HUES64 (cell line): ENCODE data around the gene FRMD8.
A peak's percentile ranks its signal among the peaks of the same experiment; 100 is the strongest.
"Not testable (repeated sequence)": the region's sequence is repeated elsewhere in the genome, so short reads cannot be mapped to it uniquely, and the experiment has no call there.

Experiments
- H3K27ac ChIP-seq: 2 replicates; pipeline ENCODE4 v1.7.0; 2013; ENCODE audit warnings: low read depth, low read length, inconsistent platforms
- H3K27me3 ChIP-seq: 2 replicates; pipeline ENCODE4 v1.6.1; 2013; ENCODE audit warnings: mild to moderate bottlenecking, low read length; ENCODE audit not compliant: insufficient read depth
- H3K36me3 ChIP-seq: 2 replicates; pipeline ENCODE4 v1.6.1; 2013; ENCODE audit warnings: mild to moderate bottlenecking, low read length; ENCODE audit not compliant: insufficient read depth
- H3K4me1 ChIP-seq: 2 replicates; pipeline ENCODE4 v1.6.1; 2013; ENCODE audit warnings: mild to moderate bottlenecking, low read length, moderate library complexity; ENCODE audit not compliant: insufficient read depth
- H3K4me3 ChIP-seq: 2 replicates; pipeline ENCODE4 v1.5.1; 2013; ENCODE audit warnings: mild to moderate bottlenecking, low read length, moderate library complexity
- H3K9ac ChIP-seq: 2 replicates; pipeline ENCODE4 v1.6.1; 2013; ENCODE audit warnings: mild to moderate bottlenecking, low read depth, low read length
- H3K9me3 ChIP-seq: 2 replicates; pipeline ENCODE4 v1.6.1; 2013; ENCODE audit warnings: low read depth, low read length; ENCODE audit not compliant: insufficient read depth
- WGBS: fragments of 150-250, 120-280 bp; methylation state at CpG from one replicate; pipeline ENCODE4 v1.1.7; 2013; ENCODE audit warnings: missing lambda C conversion rate; 5-methylcytosine and 5-hydroxymethylcytosine counted together

The FRMD8 gene

GRCh38 chr11:65404210-65404609 lies 17.8 kb downstream of the FRMD8 start:
- peaks cover 25% of the 10 kb centered on the region for H3K36me3 ChIP-seq
- no peak overlapping the region for H3K4me3 ChIP-seq
- H3K9ac ChIP-seq: no peak overlapping the region
- H3K4me1 ChIP-seq: 0 out of 2 replicates have a peak, but pooled peaks cover 4% of the 10 kb centered on the region
- no peaks in the 10 kb centered on the region for H3K27me3 ChIP-seq
- no peaks in the 10 kb centered on the region for H3K9me3 ChIP-seq
- WGBS: 93% methylated on average over 13 of the region's 13 CpGs
- H3K27ac ChIP-seq: no peak overlapping the region

- Histone ChIP-seq H3K9me3 (no peaks in the 10 kb centered on the region), H3K4me3 (no peak overlapping the region), H3K9ac (no peak overlapping the region), H3K27me3 (no peaks in the 10 kb centered on the region), H3K36me3 (peaks cover 25% of the 10 kb centered on the region), H3K27ac (no peak overlapping the region), H3K4me1 (0 out of 2 replicates have a peak, but pooled peaks cover 4% of the 10 kb centered on the region)
- 96% methylated on average over 24 of the region's 24 CpGs for WGBS
These were observed 18.4 kb downstream of the FRMD8 start for GRCh38 chr11:65404638-65405339.

- H3K9me3 ChIP-seq: no peaks in the 10 kb centered on the region
- no peaks in the 10 kb centered on the region for H3K27me3 ChIP-seq
- 92% methylated on average over 29 of the region's 29 CpGs for WGBS
- no peak overlapping the region for H3K4me3 ChIP-seq
- peaks cover 4% of the 10 kb centered on the region; the same call in 1 of the 2 replicates for H3K36me3 ChIP-seq
- H3K4me1 ChIP-seq: 0 out of 2 replicates have a peak, but pooled peaks cover 2% of the 10 kb centered on the region
- H3K9ac ChIP-seq: no peak overlapping the region
- no peak overlapping the region for H3K27ac ChIP-seq
These were observed 24.7 kb downstream of the FRMD8 start for GRCh38 chr11:65410936-65411680.

- Histone ChIP-seq H3K4me3 (no peak overlapping the region), H3K27me3 (no peaks in the 10 kb centered on the region), H3K27ac (no peak overlapping the region), H3K4me1 (peaks cover 6% of the 10 kb centered on the region; the same call in 1 of the 2 replicates), H3K9ac (no peak overlapping the region), H3K9me3 (no peaks in the 10 kb centered on the region), H3K36me3 (peaks cover 4% of the 10 kb centered on the region; the same call in 1 of the 2 replicates)
- 90% methylated on average over 5 of the region's 5 CpGs for whole genome bisulfite sequencing
These were observed 25.2 kb downstream of the FRMD8 start for GRCh38 chr11:65411681-65412070.

GRCh38 chr11:65412271-65413076 lies 26.0 kb downstream of the FRMD8 start:
- peaks cover 4% of the 10 kb centered on the region; the same call in 1 of the 2 replicates for H3K36me3 ChIP-seq
- WGBS: 94% methylated on average over 24 of the region's 24 CpGs
- no peaks in the 10 kb centered on the region for H3K27me3 ChIP-seq
- no peaks in the 10 kb centered on the region for H3K9me3 ChIP-seq
- H3K4me3 ChIP-seq: no peak overlapping the region
- H3K9ac ChIP-seq: no peak overlapping the region
- H3K4me1 ChIP-seq: peaks cover 13% of the 10 kb centered on the region; the same call in 1 of the 2 replicates
- no peak overlapping the region for H3K27ac ChIP-seq

GRCh38 chr11:65413077-65413664 lies 26.7 kb downstream of the FRMD8 start:
- H3K4me3 ChIP-seq, H3K9ac ChIP-seq, H3K27ac ChIP-seq, H3K9me3 ChIP-seq, H3K36me3 ChIP-seq, H3K27me3 ChIP-seq: not testable (repeated sequence)
- H3K4me1 ChIP-seq: peaks cover 19% of the 10 kb centered on the region; the same call in 1 of the 2 replicates
- WGBS: 96% methylated on average over 15 of the region's 15 CpGs

GRCh38 chr11:65414776-65415498 lies 28.5 kb downstream of the FRMD8 start:
- H3K9me3 ChIP-seq: no peaks in the 10 kb centered on the region
- no peaks in the 10 kb centered on the region for H3K27me3 ChIP-seq
- peaks cover 35% of the 10 kb centered on the region for H3K4me1 ChIP-seq
- WGBS: 90% methylated on average over 11 of the region's 11 CpGs
- no peaks in the 10 kb centered on the region; the same call in 1 of the 2 replicates for H3K36me3 ChIP-seq
- H3K4me3 ChIP-seq: no peak overlapping the region
- H3K9ac ChIP-seq: no peak overlapping the region
- no peak overlapping the region for H3K27ac ChIP-seq

- Histone ChIP-seq H3K36me3 (no peaks in the 10 kb centered on the region; the same call in 1 of the 2 replicates), H3K4me1 (peaks cover 42% of the 10 kb centered on the region), H3K9ac (no peak overlapping the region), H3K4me3 (peak overlapping the region; percentile 22; the same call in 1 of the 2 replicates), H3K9me3 (no peaks in the 10 kb centered on the region), H3K27ac (no peak overlapping the region), H3K27me3 (no peaks in the 10 kb centered on the region)
- WGBS: 86% methylated on average over 11 of the region's 11 CpGs
These were observed 29.3 kb downstream of the FRMD8 start for GRCh38 chr11:65415499-65416340.

- peaks cover 48% of the 10 kb centered on the region for H3K4me1 ChIP-seq
- H3K9me3 ChIP-seq: no peaks in the 10 kb centered on the region
- 9% methylated on average over 18 of the region's 18 CpGs for WGBS
- H3K4me3 ChIP-seq: peak overlapping the region; percentile 22; the same call in 1 of the 2 replicates
- H3K36me3 ChIP-seq: no peaks in the 10 kb centered on the region
- no peak overlapping the region for H3K27ac ChIP-seq
- H3K9ac ChIP-seq: no peak overlapping the region
- no peaks in the 10 kb centered on the region for H3K27me3 ChIP-seq
These were observed 29.9 kb downstream of the FRMD8 start for GRCh38 chr11:65416341-65416824.
